22Rv1 (cell line): ENCODE data around the gene DLL3.

Experiments used
- CTCF ChIP-seq: fragments of 450-650 bp; IDR thresholded peaks from 2 replicates; pipeline ENCODE4 v1.5.1; 2017; ENCODE audit warnings: mild to moderate bottlenecking
- ZFX ChIP-seq: fragments of 450-650 bp; IDR thresholded peaks from 2 replicates; pipeline ENCODE4 v1.6.1; 2017; ENCODE audit warnings: antibody characterized with exemption, borderline replicate concordance

DNA sequence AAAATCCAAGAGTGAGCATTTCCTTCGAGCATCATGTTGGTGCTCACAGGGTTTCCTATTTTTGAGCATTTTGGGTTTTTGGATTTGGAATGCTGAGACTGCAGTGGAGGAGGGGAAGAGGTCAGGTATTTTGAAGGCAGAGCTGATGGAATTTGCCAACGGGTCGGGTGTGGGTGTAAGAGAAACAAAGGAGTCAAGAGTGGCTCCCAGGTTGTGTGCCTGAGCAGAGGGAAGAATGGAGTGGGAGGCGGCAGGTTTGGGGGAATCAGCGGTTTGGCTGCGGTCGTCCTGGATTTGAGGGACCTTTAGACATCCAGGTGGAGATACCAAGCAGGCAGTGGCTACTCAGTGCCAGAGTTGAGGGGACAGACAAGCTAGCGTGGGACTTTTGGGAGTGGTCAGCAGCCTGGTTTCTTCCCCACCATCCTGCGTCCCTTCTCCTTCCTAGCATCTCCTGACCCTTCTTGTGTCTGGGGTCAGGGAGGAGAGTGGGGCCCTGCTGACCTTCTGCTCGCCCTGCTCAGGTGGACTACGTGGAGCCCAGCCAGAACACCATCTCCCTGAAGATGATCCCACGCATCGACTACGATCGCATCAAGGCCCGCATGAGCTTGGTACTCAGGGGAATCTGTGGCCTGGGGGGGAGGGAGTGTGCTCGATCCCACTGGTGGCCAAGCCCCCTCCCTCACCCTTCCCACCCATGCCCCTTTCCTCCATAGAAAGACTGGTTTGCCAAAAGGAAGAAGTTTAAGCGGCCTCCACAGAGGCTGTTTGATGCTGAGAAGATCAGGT lies 32.6 kb upstream of the DLL3 start:
- no peak for TF ChIP-seq CTCF
- TF ChIP-seq ZFX, result no peak
